GM12873 (cell line): ENCODE results near the gene ATP5MG.

Experiments used
- CTCF ChIP-seq: IDR thresholded peaks from 2 replicates; pipeline ENCODE4 v1.5.1; 2012; ENCODE audit warnings: low read depth, mild to moderate bottlenecking, moderate library complexity, low read length, control low read depth; ENCODE audit not compliant: insufficient read depth; ENCODE audit errors: missing control alignments

ATP5MG gene

DNA sequence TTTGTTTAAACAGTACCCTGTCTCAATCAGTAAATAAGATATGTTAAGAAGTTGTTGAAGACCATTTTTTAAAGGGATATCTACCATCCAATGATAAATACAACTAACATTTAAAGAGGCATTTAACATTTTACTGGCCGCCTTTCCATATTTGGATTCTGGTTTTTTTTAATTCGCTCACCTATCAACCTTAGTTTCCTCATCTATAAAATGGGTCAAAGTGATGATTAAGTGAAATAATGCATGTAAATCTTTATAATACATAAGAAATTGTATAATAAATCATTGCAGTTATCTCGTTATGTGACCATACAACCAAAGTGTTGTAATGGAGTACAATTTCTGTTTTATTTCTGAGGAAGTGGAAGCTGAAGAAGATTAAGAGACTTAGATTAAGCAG, 17.7 kb upstream of the ATP5MG start:
- no peak for TF ChIP-seq CTCF

DNA sequence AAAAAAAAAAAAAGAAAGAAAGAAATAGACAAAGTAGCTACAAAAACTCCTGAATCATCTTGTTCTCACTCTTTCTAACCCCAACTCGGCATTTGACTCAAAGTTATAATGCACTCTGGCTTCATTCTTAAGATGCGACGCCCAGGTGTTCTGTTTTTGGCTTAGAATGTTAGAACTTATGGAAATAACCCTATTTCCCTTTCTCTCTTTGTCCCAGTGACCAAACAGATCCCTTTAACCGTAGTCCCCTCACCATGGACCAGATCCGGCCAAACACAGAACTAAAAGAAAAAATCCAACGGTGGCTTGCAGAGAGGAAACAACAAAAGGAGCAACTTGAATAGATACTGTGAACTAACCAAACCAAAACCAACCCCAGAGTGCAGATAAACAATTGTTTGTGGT, 5.3 kb upstream of the ATP5MG start:
- no peak for TF ChIP-seq CTCF

GRCh38 chr11:118397448-118397847, 4.0 kb upstream of the ATP5MG start:
- TF ChIP-seq CTCF, result no peak

DNA sequence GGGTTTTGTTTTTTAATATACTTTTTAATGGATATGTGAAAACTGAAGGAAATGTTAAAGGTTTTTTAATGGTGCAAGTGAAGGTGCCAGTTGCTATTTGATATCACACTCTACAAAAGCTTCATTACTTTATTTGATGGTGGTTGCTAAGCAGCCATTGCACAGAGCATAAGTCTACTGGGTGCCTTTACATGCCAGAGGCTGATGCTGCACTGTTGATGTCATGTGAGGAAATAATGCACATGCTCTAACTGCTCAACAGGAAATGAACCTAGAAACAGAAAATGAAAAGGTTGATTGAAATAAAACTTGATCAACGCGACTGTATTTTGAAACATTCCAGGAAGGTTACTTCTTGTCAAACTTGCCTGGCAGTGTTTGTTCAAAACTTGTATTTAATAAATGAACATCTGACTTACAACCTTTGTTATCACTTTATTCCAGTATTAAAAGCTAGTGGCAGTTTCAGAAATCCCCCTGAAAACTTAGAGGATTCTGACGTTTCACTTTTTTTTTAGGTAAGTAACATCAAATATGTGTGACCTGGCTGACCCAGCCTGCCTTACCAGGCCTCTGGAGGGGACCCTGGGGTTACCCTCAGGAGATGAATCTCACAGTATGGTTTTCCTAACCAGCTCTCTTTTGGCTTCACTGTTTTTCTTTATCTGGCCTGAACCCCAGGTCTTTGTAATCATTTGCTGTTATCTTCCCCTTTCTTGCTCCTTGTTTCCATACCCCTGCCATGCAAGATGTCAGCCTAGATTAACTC, 2.4 kb upstream of the ATP5MG start:
- no peak for TF ChIP-seq CTCF

GRCh38 chr11:118401880-118402590, 629 bp downstream of the ATP5MG start:
- no peak for TF ChIP-seq CTCF

DNA sequence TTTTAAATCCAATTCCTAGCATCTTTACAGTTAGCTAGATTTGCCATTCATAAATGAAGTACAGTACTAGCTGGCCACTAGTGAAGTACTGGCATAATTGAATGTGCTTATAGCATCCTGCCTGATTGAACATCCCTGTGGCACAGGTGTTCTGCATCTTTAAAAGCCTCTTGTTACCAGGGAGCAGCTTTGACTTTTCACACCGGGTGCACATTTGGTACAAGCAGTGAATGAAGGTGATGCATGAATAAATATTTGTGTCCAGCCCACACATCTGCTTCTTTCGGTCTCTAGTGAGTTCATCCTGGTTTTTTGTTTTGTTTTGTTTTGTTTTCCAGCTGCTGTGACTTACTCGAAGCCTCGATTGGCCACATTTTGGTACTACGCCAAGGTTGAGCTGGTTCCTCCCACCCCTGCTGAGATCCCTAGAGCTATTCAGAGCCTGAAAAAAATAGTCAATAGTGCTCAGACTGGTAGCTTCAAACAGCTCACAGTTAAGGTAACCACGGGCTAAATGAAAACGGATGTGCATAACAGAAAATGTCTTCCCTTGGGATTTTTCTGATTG, 5.3 kb downstream of the ATP5MG start:
- no peak for TF ChIP-seq CTCF

- no peak for TF ChIP-seq CTCF
These were observed 8.8 kb downstream of the ATP5MG start for GRCh38 chr11:118410055-118410745.
